GM12864 (cell line): Measurements from ENCODE around the gene ALS2CL.

Experiments used
- DNase-seq: peaks from one replicate; pipeline ENCODE4 v3.0.0-alpha.2; 2011; ENCODE audit warnings: low read depth
- H3K4me3 ChIP-seq: 2 replicates; pipeline ENCODE4 v1.5.1; 2011; ENCODE audit warnings: mild to moderate bottlenecking, low read depth, low read length, control low read depth
- TF ChIP-seq, protein P1 (sequence below): IDR thresholded peaks from 2 replicates; pipeline ENCODE4 v1.5.1; 2011; ENCODE audit warnings: low read depth, mild to moderate bottlenecking, moderate library complexity, low read length, control low read depth, inconsistent platforms; ENCODE audit errors: missing control alignments

The ALS2CL gene

DNA sequence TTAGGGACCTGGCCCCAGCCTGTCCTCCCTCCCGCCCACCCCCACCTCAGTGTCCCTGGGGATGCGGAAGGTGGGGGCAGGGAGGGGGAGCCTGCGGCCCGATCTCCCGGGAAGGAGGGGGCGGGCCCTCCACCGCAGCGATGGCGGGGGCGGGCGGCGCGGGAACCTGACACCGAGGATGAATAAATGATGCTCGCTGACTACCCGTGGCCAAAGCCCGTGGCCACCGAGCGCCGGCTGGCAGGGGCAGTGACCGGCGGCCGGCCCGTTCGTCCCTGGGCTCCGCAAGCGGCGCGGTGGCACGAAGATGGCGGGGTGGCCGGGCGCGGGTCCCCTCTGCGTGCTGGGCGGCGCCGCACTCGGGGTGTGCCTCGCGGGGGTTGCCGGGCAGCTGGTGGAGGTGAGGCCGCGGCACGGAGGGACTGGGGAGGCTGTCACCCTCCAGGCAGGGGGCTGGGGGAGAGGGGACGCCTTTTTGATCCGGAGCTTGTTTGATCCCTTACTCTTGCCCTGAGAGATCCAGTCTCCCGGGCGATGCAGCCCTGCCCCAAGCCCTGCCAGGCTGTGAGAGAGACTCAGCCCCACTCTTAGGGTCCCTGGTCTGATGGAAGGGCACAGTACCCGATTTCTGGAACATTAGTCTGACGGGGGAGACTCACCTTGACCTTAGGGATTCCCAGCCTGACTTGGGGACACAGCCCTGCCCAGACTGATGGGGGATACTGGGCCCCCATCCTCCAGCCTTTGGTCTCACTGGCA is 7.9 kb upstream of the ALS2CL start, which contains the start of gene TMIE:
Gene TMIE, plus strand, starts transcription at position 212 of the 759 bp plus-strand sequence. Its CDS starts 96 bp downstream, at position 308.
- no peak within 1 kb of the TSS for H3K4me3 ChIP-seq

DNA sequence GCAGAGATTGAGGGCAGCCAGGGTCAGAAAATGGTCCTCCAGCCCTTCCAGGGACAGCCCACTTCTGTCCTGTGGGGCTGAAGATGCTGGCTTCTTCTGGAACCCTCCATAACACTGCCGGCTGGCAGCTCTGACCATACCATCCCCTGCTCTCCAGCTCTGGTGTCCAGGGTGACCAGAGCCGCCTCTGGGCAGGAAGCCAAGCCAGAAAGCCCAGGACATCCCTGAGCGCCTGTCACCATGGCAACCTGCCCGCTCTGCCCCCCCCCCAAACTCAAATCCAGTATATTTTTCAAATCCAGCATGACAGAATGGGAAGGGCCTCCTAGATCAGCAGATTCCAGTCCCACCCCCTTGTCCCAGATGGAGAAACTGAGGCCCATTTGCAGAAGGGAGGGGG is 7.3 kb upstream of the ALS2CL start:
- TF ChIP-seq, protein P1, sequence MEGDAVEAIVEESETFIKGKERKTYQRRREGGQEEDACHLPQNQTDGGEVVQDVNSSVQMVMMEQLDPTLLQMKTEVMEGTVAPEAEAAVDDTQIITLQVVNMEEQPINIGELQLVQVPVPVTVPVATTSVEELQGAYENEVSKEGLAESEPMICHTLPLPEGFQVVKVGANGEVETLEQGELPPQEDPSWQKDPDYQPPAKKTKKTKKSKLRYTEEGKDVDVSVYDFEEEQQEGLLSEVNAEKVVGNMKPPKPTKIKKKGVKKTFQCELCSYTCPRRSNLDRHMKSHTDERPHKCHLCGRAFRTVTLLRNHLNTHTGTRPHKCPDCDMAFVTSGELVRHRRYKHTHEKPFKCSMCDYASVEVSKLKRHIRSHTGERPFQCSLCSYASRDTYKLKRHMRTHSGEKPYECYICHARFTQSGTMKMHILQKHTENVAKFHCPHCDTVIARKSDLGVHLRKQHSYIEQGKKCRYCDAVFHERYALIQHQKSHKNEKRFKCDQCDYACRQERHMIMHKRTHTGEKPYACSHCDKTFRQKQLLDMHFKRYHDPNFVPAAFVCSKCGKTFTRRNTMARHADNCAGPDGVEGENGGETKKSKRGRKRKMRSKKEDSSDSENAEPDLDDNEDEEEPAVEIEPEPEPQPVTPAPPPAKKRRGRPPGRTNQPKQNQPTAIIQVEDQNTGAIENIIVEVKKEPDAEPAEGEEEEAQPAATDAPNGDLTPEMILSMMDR = no peak
- DNase-seq = no peak
- no peak overlapping the region for H3K4me3 ChIP-seq

More for the DNA sequence above, 7.9 kb upstream of the ALS2CL start, which contains the start of gene TMIE:
- DNase-seq = no peak
- TF ChIP-seq, protein P1 = no peak

DNA sequence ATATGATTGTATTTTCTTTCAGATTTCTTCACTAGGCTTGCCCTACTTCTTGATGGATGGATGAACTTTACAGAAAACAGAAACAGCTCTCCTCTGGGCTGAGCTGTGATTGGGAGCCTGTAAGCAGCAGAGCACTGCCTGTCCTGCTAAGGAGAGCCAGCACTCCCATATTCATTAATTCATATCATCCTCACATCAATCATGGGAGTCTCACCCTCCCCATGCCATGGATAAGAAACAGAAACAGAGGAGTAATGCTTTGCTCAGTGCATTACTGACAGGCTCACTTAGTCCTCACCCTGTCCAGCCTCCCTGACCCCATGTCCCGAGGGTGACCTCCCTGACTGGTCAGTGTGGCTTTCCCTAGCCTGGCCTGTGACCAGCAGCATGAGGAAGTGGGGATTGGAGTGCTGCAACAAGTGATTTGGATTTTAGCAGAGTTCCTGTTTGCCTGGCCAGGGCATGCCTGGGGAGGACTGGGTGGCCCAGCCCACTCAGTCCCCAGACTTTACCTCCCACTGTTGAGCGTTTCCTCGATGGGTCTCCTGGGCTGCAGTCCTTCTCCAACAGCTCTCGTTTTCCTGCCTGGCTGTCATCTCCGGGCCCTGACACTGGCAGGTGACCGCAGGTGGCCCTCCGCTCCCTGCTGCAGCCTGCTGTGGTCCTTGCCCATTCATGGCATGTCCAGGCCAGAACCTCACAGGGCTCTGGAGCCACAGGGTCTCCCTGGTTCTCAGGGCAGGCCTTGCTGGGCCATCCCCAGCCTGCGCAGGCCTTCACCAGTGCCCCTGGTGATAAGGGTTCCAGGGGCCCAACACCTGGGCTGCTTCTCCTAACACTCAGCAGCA is 6.4 kb upstream of the ALS2CL start:
- TF ChIP-seq, protein P1 = no peak
- no peak for DNase-seq
- no peak overlapping the region for H3K4me3 ChIP-seq

DNA sequence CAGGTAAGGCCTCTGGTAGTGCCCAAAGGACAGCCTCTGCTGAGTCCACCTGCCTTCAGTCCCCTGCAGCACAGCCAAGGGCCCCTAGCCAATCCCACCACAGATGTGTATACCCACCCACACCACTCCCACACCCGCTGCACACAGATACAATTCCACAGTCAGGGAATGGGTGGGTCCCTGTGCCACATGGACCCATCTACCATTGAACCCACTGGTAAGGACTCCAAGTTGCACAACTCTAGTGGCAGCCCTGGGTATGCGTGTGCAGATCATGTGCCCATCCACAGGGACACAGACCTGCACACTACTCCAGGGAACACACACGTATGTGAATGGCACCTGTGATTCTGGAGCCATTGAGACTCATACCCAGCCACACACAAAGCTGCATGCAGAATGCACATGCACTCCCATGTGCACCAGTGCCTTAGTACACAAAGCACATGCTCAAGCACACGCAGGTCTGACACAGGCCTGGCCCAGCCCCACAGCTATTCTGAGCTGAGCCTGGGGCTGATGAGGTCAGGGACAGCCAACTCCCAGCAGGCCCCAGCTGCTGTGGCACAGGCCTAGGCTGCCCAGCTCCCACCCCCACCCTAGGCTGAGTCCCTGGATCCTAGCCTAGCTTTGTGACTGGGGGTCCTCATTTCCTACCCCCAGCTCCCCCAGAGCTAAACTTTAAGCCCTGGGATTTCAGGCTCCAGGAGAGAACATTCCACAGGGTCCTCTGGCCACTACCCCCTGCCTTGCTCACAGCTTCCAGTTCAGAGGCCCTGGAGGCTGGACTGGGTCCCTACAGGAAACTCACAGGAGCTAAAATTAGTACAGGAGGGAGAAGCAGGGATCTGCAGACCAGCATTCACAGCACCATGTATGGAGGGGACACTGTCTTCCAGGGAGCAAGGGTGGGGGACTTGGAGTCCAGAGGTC is 2.7 kb upstream of the ALS2CL start:
- DNase-seq = no peak
- TF ChIP-seq, protein P1 = no peak

DNA sequence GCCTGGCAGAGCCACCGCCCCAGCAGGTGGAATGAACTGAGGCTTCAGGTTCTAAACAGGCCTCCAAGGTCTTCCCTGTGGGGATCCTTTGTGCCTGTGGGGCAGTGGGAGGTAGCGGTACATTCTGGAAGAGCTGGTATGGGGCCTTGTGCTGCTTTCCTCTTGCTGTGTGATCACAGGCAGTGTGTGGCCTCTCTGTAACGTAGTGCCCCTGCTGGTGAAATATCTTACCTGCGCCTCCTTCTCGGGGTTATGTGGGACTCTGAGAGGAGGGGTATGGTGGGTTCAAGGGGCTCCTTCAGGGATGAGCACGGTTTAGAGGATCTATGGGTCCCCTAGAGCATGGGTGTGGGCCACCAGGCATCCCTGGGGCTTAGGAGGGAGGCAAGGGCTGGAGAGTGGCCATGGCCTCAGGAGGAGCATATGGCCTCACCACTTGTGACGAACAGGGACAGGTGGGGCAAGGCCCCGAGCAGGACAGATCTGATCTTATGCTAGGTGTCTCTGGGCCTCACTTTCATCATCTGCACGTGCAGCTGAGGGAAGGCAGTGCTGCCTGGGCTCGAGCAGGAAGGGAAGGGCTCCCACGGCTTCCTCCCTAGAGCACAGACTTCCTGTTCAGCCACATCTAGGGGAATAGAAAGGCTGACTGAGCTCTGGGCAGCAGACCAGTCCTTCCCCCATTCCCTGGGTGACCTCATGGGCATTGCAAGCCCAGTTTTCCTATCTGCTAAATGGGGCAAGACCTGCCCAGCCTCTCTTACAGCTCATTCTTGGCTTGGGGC is 1.9 kb upstream of the ALS2CL start:
- no peak for DNase-seq
- TF ChIP-seq, protein P1 = peak; percentile 50
- no peak overlapping the region for H3K4me3 ChIP-seq

More for the DNA sequence above, 2.7 kb upstream of the ALS2CL start:
- H3K4me3 ChIP-seq = no peak overlapping the region

DNA sequence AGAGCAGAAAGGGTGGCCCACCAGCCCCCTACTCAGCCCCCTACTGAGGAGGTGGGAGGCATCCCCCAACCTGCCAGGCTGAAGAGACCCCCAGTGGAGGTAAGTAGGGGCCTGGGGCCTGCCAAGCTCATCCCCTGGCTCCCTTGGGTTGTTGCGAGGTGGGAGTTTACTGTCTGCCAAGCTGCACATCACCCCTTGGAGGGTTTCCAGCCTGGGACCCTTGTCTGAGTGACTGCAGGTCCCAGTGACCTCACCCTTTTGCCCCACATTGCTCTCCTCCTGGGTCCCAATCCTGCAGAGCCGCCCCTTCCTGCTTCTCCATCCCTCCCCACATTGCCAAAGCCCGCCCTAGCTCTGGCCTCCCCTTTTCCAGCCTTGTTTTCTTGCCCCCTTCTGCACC is 1.0 kb upstream of the ALS2CL start:
- no peak overlapping the region for H3K4me3 ChIP-seq
- no peak for DNase-seq
- TF ChIP-seq, protein P1 = no peak
